IMR-90 (cell line): ENCODE data around the gene TGFB3. TPM values are rescaled to one million over a fixed set of nuclear protein-coding genes. Genes with fewer than 3 reads are reported as not detected.

Experiments used
- ATAC-seq: fragments of 200-7000 bp; cut with Tn5 transposase; 2 replicates; pipeline ENCODE4 v1.9.1; 2020; ENCODE audit warnings: low read depth, mild to moderate bottlenecking, moderate library complexity
- BruUV-seq: library from RNA; stranded (reverse); fragments of 400-500 nt; replicated peaks from 2 replicates; lab custom pipeline; 2021; lab: Mats Ljungman, UMichigan
- CTCF ChIA-PET: fragments of 300-600 bp; formaldehyde crosslinking; extraction: SDS; loops from one replicate; lab custom pipeline; 2021; ENCODE audit warnings: antibody characterized with exemption; lab: Yijun Ruan, JAX
- POLR2A ChIA-PET: fragments of 300-600 bp; sonication (Branson Sonifier 250); formaldehyde crosslinking; loops from one replicate; lab custom pipeline; 2022; ENCODE audit warnings: antibody characterized with exemption; ENCODE audit not compliant: unreplicated experiment; lab: Charles Lee
- DNase-seq: peaks from one replicate; pipeline ENCODE4 v3.0.0; 2013
- H2AFZ ChIP-seq: replicated peaks from 2 replicates; pipeline ENCODE3; 2013; ENCODE audit warnings: low read length, mild to moderate bottlenecking; ENCODE audit not compliant: poor library complexity
- H2AK5ac ChIP-seq: 2 replicates; pipeline ENCODE4 v1.6.1; 2013; ENCODE audit warnings: low read depth, low read length, inconsistent platforms
- H2AK9ac ChIP-seq: replicated peaks from 2 replicates; pipeline ENCODE3; 2013; ENCODE audit warnings: mild to moderate bottlenecking, low read depth, low read length, moderate library complexity; ENCODE audit not compliant: poor library complexity
- H2BK120ac ChIP-seq: 2 replicates; pipeline ENCODE4 v1.6.1; 2013; ENCODE audit warnings: low read depth, low read length, inconsistent platforms
- H2BK15ac ChIP-seq: 3 replicates; pipeline ENCODE4 v1.6.1; 2013; ENCODE audit warnings: low read depth, low read length, inconsistent platforms
- H2BK20ac ChIP-seq: 2 replicates; pipeline ENCODE4 v1.6.1; 2013; ENCODE audit warnings: low read depth, mild to moderate bottlenecking, inconsistent platforms, low read length, moderate library complexity
- H2BK5ac ChIP-seq: 2 replicates; pipeline ENCODE4 v1.6.1; 2013; ENCODE audit warnings: mild to moderate bottlenecking, low read depth, low read length, inconsistent platforms; ENCODE audit not compliant: poor library complexity, severe bottlenecking
- H3K14ac ChIP-seq: replicated peaks from 2 replicates; pipeline ENCODE4 v1.6.1; 2013; ENCODE audit warnings: low read depth, low read length, inconsistent platforms
- H3K18ac ChIP-seq: 2 replicates; pipeline ENCODE4 v1.6.1; 2013; ENCODE audit warnings: low read depth, low read length, control low read depth
- H3K23ac ChIP-seq: 2 replicates; pipeline ENCODE4 v1.6.1; 2013; ENCODE audit warnings: low read depth, low read length, inconsistent platforms
- H3K27ac ChIP-seq: 2 replicates; pipeline ENCODE4 v1.5.1; 2013; ENCODE audit warnings: mild to moderate bottlenecking, control low read depth, low read length; ENCODE audit not compliant: insufficient read depth
- H3K27me3 ChIP-seq: 2 replicates; pipeline ENCODE4 v1.6.1; 2013; ENCODE audit warnings: low read length; ENCODE audit not compliant: control insufficient read depth, insufficient read depth
- H3K36me3 ChIP-seq: 2 replicates; pipeline ENCODE4 v1.6.1; 2013; ENCODE audit warnings: low read length, mixed read lengths; ENCODE audit not compliant: control insufficient read depth, insufficient read depth
- H3K4ac ChIP-seq: 2 replicates; pipeline ENCODE4 v1.6.1; 2013; ENCODE audit warnings: low read depth, low read length, inconsistent platforms
- H3K4me1 ChIP-seq: 2 replicates; pipeline ENCODE4 v1.6.1; 2013; ENCODE audit warnings: low read length, mixed read lengths; ENCODE audit not compliant: control insufficient read depth, insufficient read depth
- H3K4me2 ChIP-seq: 2 replicates; pipeline ENCODE4 v1.6.1; 2013; ENCODE audit warnings: low read depth, mild to moderate bottlenecking, control low read depth, low read length, moderate library complexity
- H3K4me3 ChIP-seq: 2 replicates; pipeline ENCODE4 v1.5.1; 2013; ENCODE audit warnings: low read depth, mild to moderate bottlenecking, control low read depth, low read length, moderate library complexity; ENCODE audit not compliant: insufficient read depth
- H3K56ac ChIP-seq: 2 replicates; pipeline ENCODE4 v1.6.1; 2013; ENCODE audit warnings: low read length, inconsistent platforms; ENCODE audit not compliant: insufficient read depth; ENCODE audit errors: extremely low read depth
- H3K79me1 ChIP-seq, 2 experiments: 2 replicates each; pipeline ENCODE4 v1.6.1; 2013; ENCODE audit warnings: low read length in 2 of 2, inconsistent platforms in 1 of 2, low read depth in 1 of 2
- H3K9ac ChIP-seq: 2 replicates; pipeline ENCODE4 v1.6.1; 2013; ENCODE audit warnings: low read depth, low read length, control low read depth
- H3K9me1 ChIP-seq: 2 replicates; pipeline ENCODE4 v1.6.1; 2013; ENCODE audit warnings: low read length, inconsistent platforms; ENCODE audit not compliant: insufficient read depth
- H3K9me3 ChIP-seq: 2 replicates; pipeline ENCODE4 v1.6.1; 2013; ENCODE audit warnings: low read length; ENCODE audit not compliant: control insufficient read depth, insufficient read depth
- H4K20me1 ChIP-seq: 2 replicates; pipeline ENCODE4 v1.6.1; 2013; ENCODE audit warnings: low read length, inconsistent platforms; ENCODE audit not compliant: insufficient read depth
- H4K5ac ChIP-seq: 2 replicates; pipeline ENCODE4 v1.6.1; 2013; ENCODE audit warnings: mild to moderate bottlenecking, low read depth, low read length, control low read depth
- H4K8ac ChIP-seq, 2 experiments: 2 replicates each; pipeline ENCODE4 v1.6.1; 2013; ENCODE audit warnings: low read depth in 2 of 2, low read length in 2 of 2, control low read depth in 1 of 2, inconsistent platforms in 1 of 2
- H4K91ac ChIP-seq: 2 replicates; pipeline ENCODE4 v1.6.1; 2013; ENCODE audit warnings: low read depth, low read length, inconsistent platforms; ENCODE audit not compliant: insufficient read depth
- CEBPB ChIP-seq: IDR thresholded peaks from 2 replicates; pipeline ENCODE4 v1.6.1; 2012; ENCODE audit warnings: low read depth, low read length, improper control_type of control experiment
- FOS ChIP-seq: fragments of 150-350 bp; IDR thresholded peaks from 2 replicates; pipeline ENCODE4 v1.6.1; 2016; ENCODE audit warnings: low read depth, low read length
- MXI1 ChIP-seq: IDR thresholded peaks from 2 replicates; pipeline ENCODE4 v1.6.1; 2012; ENCODE audit warnings: low read depth, mild to moderate bottlenecking, low read length, moderate library complexity, borderline replicate concordance
- RAD21 ChIP-seq: IDR thresholded peaks from 2 replicates; pipeline ENCODE4 v1.6.1; 2012; ENCODE audit warnings: low read length, improper control_type of control experiment
- RCOR1 ChIP-seq: IDR thresholded peaks from 2 replicates; pipeline ENCODE4 v1.6.1; 2012; ENCODE audit warnings: mild to moderate bottlenecking, low read length, improper control_type of control experiment; ENCODE audit not compliant: insufficient replicate concordance
- SMC3 ChIP-seq: fragments of 150-350 bp; IDR thresholded peaks from 2 replicates; pipeline ENCODE4 v1.6.1; 2016; ENCODE audit warnings: low read depth, mild to moderate bottlenecking, antibody characterized with exemption, low read length, moderate library complexity
- WGBS, 2 experiments: methylation state at CpG; one replicate each; pipeline versions ENCODE4 v1.1.5 to v1.1.7; 2013; ENCODE audit warnings: missing lambda C conversion rate in 2 of 2; ENCODE audit not compliant: insufficient read length in 1 of 2; ENCODE audit errors: extremely low coverage in 2 of 2; 5-methylcytosine and 5-hydroxymethylcytosine counted together
- dilution Hi-C: fragments of 300-500 bp; cut with HindIII; formaldehyde crosslinking; loops from one replicate; pipeline ENCODE4 v1.14.3; 2018; ENCODE audit warnings: low sequenced_read_pairs; ENCODE audit not compliant: unreplicated experiment
- in situ Hi-C: fragments of 300-500 bp; cut with MboI; formaldehyde crosslinking; loops from 3 replicates; pipeline ENCODE4 v1.14.3; 2019; ENCODE audit warnings: low sequenced_read_pairs, inconsistent platforms, mixed read lengths
- intact Hi-C: fragments of 100-400 bp; cut with micrococcal nuclease; formaldehyde crosslinking; loops from 2 replicates; pipeline ENCODE4 v1.10.0; 2022
- polyA plus RNA-seq, 3 experiments: library from polyadenylated mRNA; depleted of rRNA; stranded (reverse); fragments of >200 nt; gene quantifications; 2 replicates each; pipeline ENCODE4 v1.2.3, GENCODE V29; 2012; ENCODE audit warnings: low replicate concordance in 1 of 3
- total RNA-seq: library from RNA; depleted of rRNA; stranded (reverse); fragments of >200 nt; gene quantifications from 2 replicates; pipeline ENCODE4 v1.2.3, GENCODE V29; 2012
- TF ChIP-seq, protein P1 (sequence below): fragments of 150-350 bp; IDR thresholded peaks from 2 replicates; pipeline ENCODE4 v1.6.1; 2016; ENCODE audit warnings: low read depth, mild to moderate bottlenecking, low read length, moderate library complexity, borderline replicate concordance
- TF ChIP-seq, protein P2 (sequence below): fragments of 150-350 bp; IDR thresholded peaks from 2 replicates; pipeline ENCODE4 v1.6.1; 2017; ENCODE audit warnings: mild to moderate bottlenecking, antibody characterized with exemption, low read length, low read depth

TGFB3 gene
- total and polyA plus RNA-seq, 2 of the 4 experiments (the other 2 are of a cell fraction) = 2.2 to 4.3 TPM

DNA sequence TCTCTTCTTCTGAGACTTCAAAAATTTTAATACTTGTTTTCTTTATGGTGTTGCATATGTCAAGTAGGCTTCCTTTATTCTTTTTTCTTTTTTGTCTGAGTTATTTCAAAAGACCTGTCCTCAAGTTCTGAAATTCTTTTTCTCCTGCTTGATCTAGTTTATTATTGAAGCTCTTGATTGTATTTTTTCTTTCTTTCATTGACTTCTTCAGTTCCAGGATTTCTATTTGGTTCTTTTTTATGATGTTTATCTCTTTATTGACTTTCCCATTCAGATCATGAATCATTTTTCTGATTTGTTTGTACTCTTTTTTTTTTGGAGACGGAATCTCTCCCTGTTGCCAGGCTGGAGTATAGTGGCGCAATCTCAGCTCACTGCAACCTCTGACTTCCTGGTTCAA, 37.9 kb upstream of the TGFB3 start:
- CTCF ChIA-PET = no interaction called here

More for the DNA sequence above, 37.9 kb upstream of the TGFB3 start:
- H3K23ac ChIP-seq = no peak overlapping the region
- no peak overlapping the region for H3K4me3 ChIP-seq
- POLR2A ChIA-PET = no interaction called here
- H3K9ac ChIP-seq = no peak overlapping the region
- H3K4ac ChIP-seq = no peak overlapping the region
- H2BK20ac ChIP-seq = no peak overlapping the region
- no peak overlapping the region for H2AK9ac ChIP-seq
- BruUV-seq = no TSS peak
- no peak overlapping the region for H2BK120ac ChIP-seq
- H3K14ac ChIP-seq = no peak overlapping the region
- no peak overlapping the region for H2BK5ac ChIP-seq
- H4K8ac ChIP-seq = no peak overlapping the region
- H3K9me1 ChIP-seq = peaks cover 3% of the 10 kb centered on the region; the same call in 1 of the 2 replicates
- peaks cover under 1% of the 10 kb centered on the region for H3K4me1 ChIP-seq
- H2AK5ac ChIP-seq = no peak overlapping the region
- H3K79me1 ChIP-seq = peaks cover 11 to 13% of the 10 kb centered on the region in 2 experiments; a peak in 3 of 4 replicates
- no peak for ATAC-seq
- no peak overlapping the region for H3K4me2 ChIP-seq
- no peak overlapping the region for H4K91ac ChIP-seq
- H3K18ac ChIP-seq = no peak overlapping the region
- WGBS, 2 experiments = no CpG with 5 or more reads among the region's 2 CpGs
- no peak overlapping the region for H2BK15ac ChIP-seq
- H3K27me3 ChIP-seq = no peaks in the 10 kb centered on the region
- peaks cover 18% of the 10 kb centered on the region for H3K36me3 ChIP-seq
- no peak overlapping the region for H2AFZ ChIP-seq
- no peak overlapping the region for H3K27ac ChIP-seq
- no peaks in the 10 kb centered on the region for H3K9me3 ChIP-seq
- no peak overlapping the region for H3K56ac ChIP-seq
- dilution Hi-C loops (no loop called here), intact Hi-C loops (no loop called here), in situ Hi-C loops (no loop called here)
- no peaks in the 10 kb centered on the region for H4K20me1 ChIP-seq
- TF ChIP-seq, protein P1, sequence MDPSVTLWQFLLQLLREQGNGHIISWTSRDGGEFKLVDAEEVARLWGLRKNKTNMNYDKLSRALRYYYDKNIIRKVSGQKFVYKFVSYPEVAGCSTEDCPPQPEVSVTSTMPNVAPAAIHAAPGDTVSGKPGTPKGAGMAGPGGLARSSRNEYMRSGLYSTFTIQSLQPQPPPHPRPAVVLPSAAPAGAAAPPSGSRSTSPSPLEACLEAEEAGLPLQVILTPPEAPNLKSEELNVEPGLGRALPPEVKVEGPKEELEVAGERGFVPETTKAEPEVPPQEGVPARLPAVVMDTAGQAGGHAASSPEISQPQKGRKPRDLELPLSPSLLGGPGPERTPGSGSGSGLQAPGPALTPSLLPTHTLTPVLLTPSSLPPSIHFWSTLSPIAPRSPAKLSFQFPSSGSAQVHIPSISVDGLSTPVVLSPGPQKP = no peak
- TF ChIP-seq FOS (no peak), RCOR1 (no peak), CEBPB (no peak), RAD21 (no peak), MXI1 (no peak), SMC3 (no peak)
- TF ChIP-seq, protein P2, sequence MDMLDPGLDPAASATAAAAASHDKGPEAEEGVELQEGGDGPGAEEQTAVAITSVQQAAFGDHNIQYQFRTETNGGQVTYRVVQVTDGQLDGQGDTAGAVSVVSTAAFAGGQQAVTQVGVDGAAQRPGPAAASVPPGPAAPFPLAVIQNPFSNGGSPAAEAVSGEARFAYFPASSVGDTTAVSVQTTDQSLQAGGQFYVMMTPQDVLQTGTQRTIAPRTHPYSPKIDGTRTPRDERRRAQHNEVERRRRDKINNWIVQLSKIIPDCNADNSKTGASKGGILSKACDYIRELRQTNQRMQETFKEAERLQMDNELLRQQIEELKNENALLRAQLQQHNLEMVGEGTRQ = no peak
- H4K5ac ChIP-seq = no peak overlapping the region
- DNase-seq = no peak
